ENCODE results near the gene TMEM30A.

TMEM30A gene

DNA sequence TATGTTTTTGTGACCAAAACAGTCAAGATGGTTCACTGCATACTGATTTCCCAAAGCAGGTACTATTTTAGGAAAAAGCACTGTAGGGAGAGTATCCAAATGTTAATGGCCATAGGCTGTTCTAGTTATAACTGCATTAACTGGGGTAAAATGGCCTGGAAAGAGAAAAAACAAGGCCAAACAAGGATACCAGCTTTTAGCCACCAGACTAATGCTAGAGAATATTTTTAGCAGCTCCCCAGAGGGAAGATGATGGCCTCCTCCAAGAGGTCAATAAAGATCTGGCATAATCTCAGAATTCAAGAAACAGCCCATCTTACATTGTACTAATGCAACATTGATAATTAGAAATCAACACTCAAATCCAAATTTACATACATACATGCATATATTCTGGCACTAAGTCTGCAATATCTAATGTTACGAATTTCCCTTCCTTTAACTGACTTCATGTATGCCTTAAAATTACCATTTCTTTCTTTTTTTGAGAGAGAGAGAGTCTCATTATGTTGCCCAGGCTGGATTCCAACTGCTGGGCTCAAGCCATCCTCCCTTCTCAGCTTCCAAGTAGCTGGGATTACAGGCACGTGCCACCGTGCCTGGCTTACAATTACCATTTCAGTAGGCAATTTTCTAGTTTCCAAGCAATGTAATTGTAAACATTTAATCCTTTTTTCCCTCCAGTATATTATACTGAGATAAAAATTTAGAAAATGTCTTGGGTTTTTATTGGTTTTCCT, 50.3 kb downstream of the TMEM30A start:
- no peak for TF ChIP-seq ZNF555 (tag by site-specific recombination; conservative IDR thresholded peaks at IDR 0.05)
- no peak for TF ChIP-seq KLF8 (tag by site-specific recombination; IDR thresholded peaks at IDR 0.05)
- no peak for TF ChIP-seq ZNF155 (tag by site-specific recombination; IDR thresholded peaks at IDR 0.05)
- TF ChIP-seq ZNF548 (tag by site-specific recombination; IDR thresholded peaks at IDR 0.05): no peak
- TF ChIP-seq PATZ1 (tag by site-specific recombination; IDR thresholded peaks at IDR 0.05): no peak
- TF ChIP-seq, protein P1, sequence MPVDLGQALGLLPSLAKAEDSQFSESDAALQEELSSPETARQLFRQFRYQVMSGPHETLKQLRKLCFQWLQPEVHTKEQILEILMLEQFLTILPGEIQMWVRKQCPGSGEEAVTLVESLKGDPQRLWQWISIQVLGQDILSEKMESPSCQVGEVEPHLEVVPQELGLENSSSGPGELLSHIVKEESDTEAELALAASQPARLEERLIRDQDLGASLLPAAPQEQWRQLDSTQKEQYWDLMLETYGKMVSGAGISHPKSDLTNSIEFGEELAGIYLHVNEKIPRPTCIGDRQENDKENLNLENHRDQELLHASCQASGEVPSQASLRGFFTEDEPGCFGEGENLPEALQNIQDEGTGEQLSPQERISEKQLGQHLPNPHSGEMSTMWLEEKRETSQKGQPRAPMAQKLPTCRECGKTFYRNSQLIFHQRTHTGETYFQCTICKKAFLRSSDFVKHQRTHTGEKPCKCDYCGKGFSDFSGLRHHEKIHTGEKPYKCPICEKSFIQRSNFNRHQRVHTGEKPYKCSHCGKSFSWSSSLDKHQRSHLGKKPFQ (tag by site-specific recombination; IDR thresholded peaks at IDR 0.05): no peak
- TF ChIP-seq, protein P2, sequence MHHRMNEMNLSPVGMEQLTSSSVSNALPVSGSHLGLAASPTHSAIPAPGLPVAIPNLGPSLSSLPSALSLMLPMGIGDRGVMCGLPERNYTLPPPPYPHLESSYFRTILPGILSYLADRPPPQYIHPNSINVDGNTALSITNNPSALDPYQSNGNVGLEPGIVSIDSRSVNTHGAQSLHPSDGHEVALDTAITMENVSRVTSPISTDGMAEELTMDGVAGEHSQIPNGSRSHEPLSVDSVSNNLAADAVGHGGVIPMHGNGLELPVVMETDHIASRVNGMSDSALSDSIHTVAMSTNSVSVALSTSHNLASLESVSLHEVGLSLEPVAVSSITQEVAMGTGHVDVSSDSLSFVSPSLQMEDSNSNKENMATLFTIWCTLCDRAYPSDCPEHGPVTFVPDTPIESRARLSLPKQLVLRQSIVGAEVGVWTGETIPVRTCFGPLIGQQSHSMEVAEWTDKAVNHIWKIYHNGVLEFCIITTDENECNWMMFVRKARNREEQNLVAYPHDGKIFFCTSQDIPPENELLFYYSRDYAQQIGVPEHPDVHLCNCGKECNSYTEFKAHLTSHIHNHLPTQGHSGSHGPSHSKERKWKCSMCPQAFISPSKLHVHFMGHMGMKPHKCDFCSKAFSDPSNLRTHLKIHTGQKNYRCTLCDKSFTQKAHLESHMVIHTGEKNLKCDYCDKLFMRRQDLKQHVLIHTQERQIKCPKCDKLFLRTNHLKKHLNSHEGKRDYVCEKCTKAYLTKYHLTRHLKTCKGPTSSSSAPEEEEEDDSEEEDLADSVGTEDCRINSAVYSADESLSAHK (tag by site-specific recombination; IDR thresholded peaks at IDR 0.05): no peak
- no peak for TF ChIP-seq ZNF391 (tag by site-specific recombination; IDR thresholded peaks at IDR 0.05; ENCODE audit: borderline replicate concordance, low read depth)
- no peak for TF ChIP-seq ZNF266 (tag by site-specific recombination; IDR thresholded peaks at IDR 0.05; ENCODE audit: low read depth)
- no peak for TF ChIP-seq BCL11A (tag by site-specific recombination; IDR thresholded peaks at IDR 0.05; ENCODE audit: low read depth)
- no peak for TF ChIP-seq ZFP37 (tag by site-specific recombination; IDR thresholded peaks at IDR 0.05)
- Histone ChIP-seq H3K9me3 (ENCODE audit: control insufficient read depth, insufficient read depth, low read depth, low read length) (no peaks in the 10 kb centered on the region), H3K4me1 (ENCODE audit: control insufficient read depth, insufficient read depth, low read length) (no peaks in the 10 kb centered on the region), H3K4me3 (ENCODE audit: low read depth, low read length) (no peak overlapping the region), H3K36me3 (ENCODE audit: control insufficient read depth in 2 of 2, insufficient read depth in 1 of 2, low read length in 2 of 2) (peaks cover 20 to 28% of the 10 kb centered on the region in 2 experiments), H3K27ac (ENCODE audit: extremely low read depth, low read depth, low read length) (no peak overlapping the region)
- POLR2A ChIA-PET: interaction anchor here (2.4 kb wide), 1 partner anchor 9 kb away, joined by 9 read pairs; the partner anchor contains the start of gene COX7A2
- CTCF ChIA-PET: interaction anchor here (0.7 to 7.8 kb wide), 5 partner anchors 24 to 1143 kb away, joined by 3 to 106 read pairs (median 3); no protein-coding TSS in a partner anchor

GRCh38 chr6:75233092-75233615, 51.4 kb downstream of the TMEM30A start:
- no peak for TF ChIP-seq ZNF571 (tag by site-specific recombination; IDR thresholded peaks at IDR 0.05)
- no peak for TF ChIP-seq ZNF121 (tag by site-specific recombination; IDR thresholded peaks at IDR 0.05)
- no peak for TF ChIP-seq KLF10 (tag by site-specific recombination; IDR thresholded peaks at IDR 0.05)
- no peak for TF ChIP-seq ZNF768 (tag by site-specific recombination; IDR thresholded peaks at IDR 0.05)
- no peak for TF ChIP-seq ZNF670 (tag by site-specific recombination; IDR thresholded peaks at IDR 0.05; ENCODE audit: low read depth)
- TF ChIP-seq ZNF140 (tag by site-specific recombination; IDR thresholded peaks at IDR 0.05): no peak
- TF ChIP-seq, protein P3, sequence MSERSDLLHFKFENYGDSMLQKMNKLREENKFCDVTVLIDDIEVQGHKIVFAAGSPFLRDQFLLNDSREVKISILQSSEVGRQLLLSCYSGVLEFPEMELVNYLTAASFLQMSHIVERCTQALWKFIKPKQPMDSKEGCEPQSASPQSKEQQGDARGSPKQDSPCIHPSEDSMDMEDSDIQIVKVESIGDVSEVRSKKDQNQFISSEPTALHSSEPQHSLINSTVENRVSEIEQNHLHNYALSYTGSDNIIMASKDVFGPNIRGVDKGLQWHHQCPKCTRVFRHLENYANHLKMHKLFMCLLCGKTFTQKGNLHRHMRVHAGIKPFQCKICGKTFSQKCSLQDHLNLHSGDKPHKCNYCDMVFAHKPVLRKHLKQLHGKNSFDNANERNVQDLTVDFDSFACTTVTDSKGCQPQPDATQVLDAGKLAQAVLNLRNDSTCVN (tag by site-specific recombination; optimal IDR thresholded peaks at IDR 0.05): no peak
- Histone ChIP-seq H3K4me3 (ENCODE audit: low read depth, low read length) (no peak overlapping the region), H3K4me1 (ENCODE audit: control insufficient read depth, insufficient read depth, low read length) (no peaks in the 10 kb centered on the region), H3K36me3 (ENCODE audit: control insufficient read depth in 2 of 2, insufficient read depth in 1 of 2, low read length in 2 of 2) (peaks cover 11 to 21% of the 10 kb centered on the region in 2 experiments), H3K9me3 (ENCODE audit: control insufficient read depth, insufficient read depth, low read depth, low read length) (no peaks in the 10 kb centered on the region), H3K27ac (ENCODE audit: extremely low read depth, low read depth, low read length) (no peak overlapping the region)
- CTCF ChIA-PET: interaction anchor here (0.5 to 7.8 kb wide), 3 partner anchors 14 to 1142 kb away, joined by 3 to 106 read pairs (median 3); no protein-coding TSS in a partner anchor
- POLR2A ChIA-PET: interaction anchor here (2.4 kb wide), 1 partner anchor 10 kb away, joined by 9 read pairs; the partner anchor contains the start of gene COX7A2

All from HEK293 (cell line).